ENCODE results near the gene KIFBP. TPM values are rescaled to one million over a fixed set of nuclear protein-coding genes. Genes with fewer than 3 reads are reported as not detected.

The KIFBP gene
- total and polyA plus RNA-seq, 2 of the 13 experiments (the other 11 are each of a cell fraction or from before 2014, with no cell fraction given) = 13.0 to 21.9 TPM

GRCh38 chr10:68988530-68989316 lies at the start of gene KIFBP (continued):
- TF ChIP-seq ZNF747 (CRISPR knock-in tag; IDR thresholded peaks at IDR 0.05; ENCODE audit: borderline replicate concordance) (peak; percentile 61), FOXP4 (CRISPR knock-in tag; IDR thresholded peaks at IDR 0.05) (peak; percentile 12; the same call in 1 of the 2 replicates), CEBPG (CRISPR knock-in tag; IDR thresholded peaks at IDR 0.05) (peak; percentile 35; the same call in 1 of the 2 replicates), ZBTB43 (CRISPR knock-in tag; conservative IDR thresholded peaks at IDR 0.05) (no peak), SMYD3 (CRISPR knock-in tag; IDR thresholded peaks at IDR 0.05) (peak; percentile 76; the same call in 1 of the 2 replicates), ZNF768 (CRISPR knock-in tag; IDR thresholded peaks at IDR 0.05) (peak; percentile 62; the same call in 1 of the 2 replicates), FOSL2 (CRISPR knock-in tag; IDR thresholded peaks at IDR 0.05) (peak; percentile 19; the same call in 1 of the 2 replicates), HMGXB4 (CRISPR knock-in tag; IDR thresholded peaks at IDR 0.05; ENCODE audit: borderline replicate concordance in 1 of 2, low read depth in 1 of 2) (peak; percentile 89 to 95), ZNF205 (CRISPR knock-in tag; IDR thresholded peaks at IDR 0.05) (no peak; the same call in 1 of the 2 replicates), KLF13 (CRISPR knock-in tag; IDR thresholded peaks at IDR 0.05) (no peak), DNMT1 (CRISPR knock-in tag; IDR thresholded peaks at IDR 0.05) (no peak), NFIC (IDR thresholded peaks at IDR 0.05; ENCODE audit: low read length) (no peak), SALL1 (CRISPR knock-in tag; IDR thresholded peaks at IDR 0.05) (peak; percentile 73; the same call in 1 of the 2 replicates), FOXA3 (CRISPR knock-in tag; IDR thresholded peaks at IDR 0.05) (peak; percentile 51), ZBTB33 (CRISPR knock-in tag; IDR thresholded peaks at IDR 0.05) (peak; percentile 37; the same call in 1 of the 2 replicates), ATF1 (CRISPR knock-in tag; IDR thresholded peaks at IDR 0.05) (peak; percentile 76; the same call in 1 of the 2 replicates), FOXM1 (CRISPR knock-in tag; IDR thresholded peaks at IDR 0.05) (no peak), JDP2 (CRISPR knock-in tag; IDR thresholded peaks at IDR 0.05; ENCODE audit: borderline replicate concordance) (no peak), ATRX (CRISPR knock-in tag; IDR thresholded peaks at IDR 0.05; ENCODE audit: borderline replicate concordance) (no peak), LBX2 (CRISPR knock-in tag; IDR thresholded peaks at IDR 0.05; ENCODE audit: borderline replicate concordance) (no peak; the same call in 1 of the 2 replicates), ZNF562 (CRISPR knock-in tag; IDR thresholded peaks at IDR 0.05; ENCODE audit: borderline replicate concordance) (no peak), PHF8 (CRISPR knock-in tag; IDR thresholded peaks at IDR 0.05) (peak; percentile 99), ZNF367 (CRISPR knock-in tag; IDR thresholded peaks at IDR 0.05; ENCODE audit: borderline replicate concordance) (0 out of 2 replicates have a peak, but pooled peaks have one; percentile 21)
